NCI-H526 (cell line): ENCODE measurements around the gene ATP6V1F.

Experiments used
- DNase-seq, 2 experiments: peaks; one replicate each; lab custom pipeline; 2025; lab: John Stamatoyannopoulos, UW

The ATP6V1F gene, protein sequence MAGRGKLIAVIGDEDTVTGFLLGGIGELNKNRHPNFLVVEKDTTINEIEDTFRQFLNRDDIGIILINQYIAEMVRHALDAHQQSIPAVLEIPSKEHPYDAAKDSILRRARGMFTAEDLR

DNA sequence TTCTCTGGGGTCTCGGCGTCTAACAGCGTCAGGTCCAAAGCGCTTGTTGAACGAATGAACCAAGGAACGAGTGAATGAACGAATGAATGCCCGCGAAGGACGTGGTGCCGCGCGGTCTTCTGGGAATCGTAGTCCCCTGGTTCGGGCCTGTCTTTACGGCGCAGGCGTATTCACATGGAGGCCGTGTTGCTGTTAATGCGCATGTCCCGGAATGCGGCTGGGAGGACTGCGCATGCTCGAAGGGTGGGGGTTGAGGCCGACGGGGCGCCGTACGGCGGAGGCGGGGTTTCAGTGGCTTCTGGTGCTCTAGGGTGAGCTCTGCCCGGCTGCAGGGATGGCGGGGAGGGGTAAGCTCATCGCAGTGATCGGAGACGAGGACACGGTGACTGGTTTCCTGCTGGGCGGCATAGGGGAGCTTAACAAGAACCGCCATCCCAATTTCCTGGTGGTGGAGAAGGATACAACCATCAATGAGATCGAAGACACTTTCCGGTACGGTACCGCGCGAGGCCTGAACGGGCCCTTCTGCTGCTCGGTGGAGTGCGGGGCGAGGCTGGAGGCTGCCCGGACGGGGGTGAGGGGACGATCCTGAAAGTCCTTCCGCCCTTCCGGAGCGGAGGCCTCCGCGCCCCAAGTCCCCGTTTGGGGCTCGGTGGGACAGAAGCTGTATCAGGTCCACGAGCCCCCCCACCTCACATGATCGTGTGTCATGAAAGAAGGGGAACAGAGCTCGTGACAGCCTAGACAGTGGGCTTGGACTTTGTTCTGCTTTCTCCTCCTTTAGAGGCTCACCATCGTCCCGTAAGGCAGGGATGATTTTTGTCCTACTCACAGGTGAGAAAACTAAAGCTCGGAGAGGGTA, at the start of gene ATP6V1F:
ATP6V1F (plus strand) TSS at position 286 of the 862 bp plus-strand sequence; CDS start at position 335, 49 bp downstream.
- peak; percentile 97 to 99 for DNase-seq

DNA sequence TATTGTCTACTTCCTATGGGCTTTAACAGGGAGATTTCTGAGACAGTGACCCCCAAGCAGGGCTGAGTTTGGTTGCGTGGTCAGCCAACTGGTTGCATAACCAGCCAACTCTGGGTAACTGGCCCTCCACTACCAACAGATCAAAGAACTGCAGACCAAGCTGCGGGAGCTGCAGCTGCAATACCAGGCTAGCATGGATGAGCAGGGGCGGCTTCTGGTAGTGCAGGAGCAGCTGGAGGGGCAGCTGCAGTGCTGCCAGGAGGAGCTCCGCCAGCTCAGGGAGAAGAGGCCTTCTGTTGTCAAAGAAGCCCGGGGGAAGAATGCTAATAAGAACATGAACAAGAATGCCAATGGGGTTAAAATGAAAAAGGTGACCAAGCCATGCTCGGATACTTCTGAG, 48.2 kb upstream of the ATP6V1F start:
- no peak for DNase-seq

DNA sequence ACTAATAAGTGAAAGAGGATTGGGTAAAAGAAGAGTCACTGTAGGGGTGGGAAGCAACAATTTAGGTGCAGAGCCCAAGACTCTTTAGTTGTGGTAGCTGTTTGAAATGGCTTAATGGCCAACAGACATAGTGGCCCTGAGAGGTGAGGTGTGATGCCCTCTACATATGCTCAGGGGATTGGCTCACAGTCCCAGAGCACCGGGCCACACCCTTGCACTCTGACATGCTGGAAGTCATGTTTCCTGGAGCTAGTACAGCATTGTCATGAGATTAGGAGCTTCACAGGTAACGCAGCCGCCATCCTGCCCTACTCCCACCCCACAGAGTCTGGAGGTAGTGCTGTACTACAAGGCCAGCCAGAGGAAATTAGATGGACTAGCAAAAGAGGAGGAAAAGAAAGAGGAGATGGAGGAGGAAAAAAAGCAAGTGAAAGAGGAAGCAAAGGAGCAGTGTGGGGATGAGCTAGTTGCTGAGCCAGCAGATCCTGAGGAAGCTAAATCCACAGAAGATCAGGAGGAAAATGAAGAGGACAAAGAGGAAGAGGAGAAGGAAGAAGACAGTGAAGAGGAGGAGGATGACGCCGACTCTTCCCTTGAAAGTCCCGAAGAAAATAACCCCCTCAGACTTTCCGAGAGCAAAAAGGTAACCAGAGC, 47.2 kb upstream of the ATP6V1F start:
- no peak for DNase-seq

DNA sequence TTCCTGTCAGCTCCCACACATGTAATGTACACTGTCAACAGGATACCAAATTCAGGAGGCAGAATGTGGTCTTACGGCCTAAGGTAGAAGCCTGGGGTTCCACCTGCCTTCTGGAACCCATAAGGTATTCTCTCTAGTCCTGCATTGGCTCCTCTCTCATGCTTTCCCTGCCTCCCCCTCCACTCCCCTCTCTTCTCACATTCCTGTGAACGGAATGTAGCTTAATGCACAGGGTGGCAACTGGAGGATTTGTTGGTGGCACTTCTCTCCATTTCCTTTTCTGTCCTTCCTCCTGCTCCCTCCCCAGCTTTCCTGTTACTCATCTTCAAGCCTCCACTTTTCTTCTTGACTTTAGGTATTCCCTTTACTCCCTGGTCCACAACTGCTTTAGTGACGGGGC, 44.0 kb upstream of the ATP6V1F start:
- no peak for DNase-seq

DNA sequence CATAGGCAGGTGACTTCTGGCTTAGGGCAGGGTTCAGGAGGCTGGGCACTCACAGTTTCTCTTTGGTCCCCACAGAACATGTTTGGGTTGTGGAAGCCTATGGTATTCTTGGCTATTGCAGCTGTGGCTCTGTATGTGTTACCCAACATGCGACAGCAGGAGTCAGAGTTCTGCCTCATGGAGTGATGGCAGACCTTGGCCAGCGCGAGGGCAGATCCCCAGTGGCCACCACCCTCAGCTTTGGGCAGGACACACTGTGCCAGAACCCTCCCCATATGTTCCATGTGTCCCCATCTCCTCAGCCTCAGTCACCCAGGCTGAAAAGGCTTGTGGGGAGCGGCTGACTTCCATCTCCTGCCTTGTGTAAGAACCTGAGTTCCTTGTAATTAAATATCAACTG, 40.9 kb upstream of the ATP6V1F start:
- no peak for DNase-seq

DNA sequence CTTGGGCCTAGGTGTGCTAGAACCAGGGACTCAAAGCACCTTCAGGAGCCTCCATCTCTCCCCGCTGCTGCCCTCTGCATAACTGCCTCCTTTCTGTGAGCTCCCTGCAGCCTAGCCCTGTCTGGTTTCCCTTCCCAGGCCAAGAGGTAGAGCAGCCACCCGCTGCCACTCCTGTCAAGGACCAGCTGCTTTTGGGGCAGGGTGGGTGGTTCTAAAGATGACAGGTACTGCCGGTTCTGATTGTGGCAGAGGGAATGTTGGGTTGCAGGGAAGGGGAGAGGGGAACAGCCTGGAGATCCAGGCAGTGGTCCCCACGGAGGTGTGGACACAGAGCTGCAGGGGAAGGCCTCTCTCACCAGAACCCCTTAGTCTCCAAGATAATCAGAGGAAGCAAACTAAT, 36.1 kb upstream of the ATP6V1F start:
- DNase-seq = no peak

DNA sequence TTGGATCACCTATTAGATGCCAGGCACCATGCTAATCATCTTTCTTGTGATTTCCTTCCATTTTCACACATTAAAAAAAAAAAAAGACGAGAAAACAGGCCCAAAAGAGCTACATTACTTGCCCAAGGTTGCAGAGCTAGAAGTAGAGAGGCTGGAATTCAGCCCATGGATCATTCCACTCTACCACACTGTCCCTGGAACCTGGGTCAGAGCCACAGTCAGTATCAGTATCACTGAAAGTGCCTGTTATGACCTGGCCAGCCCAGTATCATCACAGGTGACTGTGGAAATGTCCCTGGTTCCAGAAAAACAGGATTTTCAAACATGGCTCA, 35.8 kb upstream of the ATP6V1F start:
- no peak for DNase-seq

DNA sequence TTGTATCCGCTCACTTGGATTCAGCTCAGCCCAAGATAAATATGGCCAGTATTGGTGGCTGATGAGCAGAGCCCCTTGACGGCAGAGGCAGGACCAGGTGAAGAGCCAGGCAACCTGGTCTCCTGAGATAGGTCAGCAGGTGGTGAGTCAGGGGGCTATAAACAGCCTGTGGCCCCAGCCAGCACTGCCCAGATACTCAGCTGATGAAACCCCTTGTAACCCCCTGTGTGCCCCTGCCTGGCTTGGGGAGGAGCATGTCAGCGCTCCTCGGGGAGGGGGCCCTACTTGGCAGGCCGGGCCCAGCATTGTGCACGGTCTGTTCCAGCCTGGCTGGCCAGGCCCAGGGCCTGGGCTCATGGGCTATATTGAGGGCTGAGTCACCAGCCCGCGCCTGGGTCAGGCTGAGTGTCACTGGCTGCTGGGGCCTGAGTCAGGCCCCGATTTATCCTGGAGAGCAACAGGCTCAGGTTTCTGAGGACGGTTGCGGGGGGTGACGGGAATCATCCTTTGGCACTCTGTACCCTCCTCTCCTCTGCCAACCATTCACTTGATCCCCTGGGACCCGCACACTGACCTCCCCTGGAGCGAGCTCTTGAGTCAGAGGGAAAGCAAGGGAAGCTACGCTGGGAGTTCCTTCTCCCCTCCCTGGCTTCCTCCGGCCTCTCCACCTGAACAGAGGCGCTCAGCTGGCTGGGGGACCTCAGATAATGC, 35.3 kb upstream of the ATP6V1F start:
- no peak for DNase-seq

DNA sequence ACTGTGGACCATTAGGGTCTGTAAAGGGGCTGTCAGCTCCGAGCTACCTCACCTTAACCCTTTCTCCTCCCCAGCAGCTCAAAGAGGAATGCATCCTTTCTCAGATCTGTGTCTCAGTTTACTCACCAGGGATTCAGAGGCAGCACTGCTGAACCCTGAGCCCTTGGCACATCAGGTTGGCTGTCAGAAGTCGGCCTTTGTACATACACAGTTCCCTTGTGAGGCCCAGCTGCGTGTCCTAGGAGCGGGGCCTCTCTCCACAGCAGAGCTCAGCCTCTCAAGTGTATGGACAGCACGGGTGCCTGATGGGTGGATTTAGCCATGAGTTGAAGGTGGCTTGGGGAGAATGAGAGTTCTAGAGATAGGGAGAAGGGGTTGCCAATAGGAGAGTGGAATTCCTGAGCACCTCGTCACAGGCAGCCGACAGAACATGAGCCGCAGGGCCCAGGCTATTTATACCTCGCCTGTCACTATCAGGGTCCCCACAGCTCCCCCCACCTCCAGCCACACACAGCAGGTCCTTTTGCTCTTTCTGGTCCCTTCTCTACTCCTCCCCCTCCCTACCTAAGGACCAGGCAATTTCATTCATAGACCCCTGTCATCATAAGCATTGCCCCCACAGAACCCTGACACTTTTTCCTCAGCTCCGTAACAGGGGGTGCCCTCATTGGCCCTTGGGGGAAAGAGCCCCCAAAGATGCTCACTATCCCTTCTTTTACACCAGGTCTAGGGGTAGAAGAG, 34.5 kb upstream of the ATP6V1F start:
- no peak for DNase-seq

DNA sequence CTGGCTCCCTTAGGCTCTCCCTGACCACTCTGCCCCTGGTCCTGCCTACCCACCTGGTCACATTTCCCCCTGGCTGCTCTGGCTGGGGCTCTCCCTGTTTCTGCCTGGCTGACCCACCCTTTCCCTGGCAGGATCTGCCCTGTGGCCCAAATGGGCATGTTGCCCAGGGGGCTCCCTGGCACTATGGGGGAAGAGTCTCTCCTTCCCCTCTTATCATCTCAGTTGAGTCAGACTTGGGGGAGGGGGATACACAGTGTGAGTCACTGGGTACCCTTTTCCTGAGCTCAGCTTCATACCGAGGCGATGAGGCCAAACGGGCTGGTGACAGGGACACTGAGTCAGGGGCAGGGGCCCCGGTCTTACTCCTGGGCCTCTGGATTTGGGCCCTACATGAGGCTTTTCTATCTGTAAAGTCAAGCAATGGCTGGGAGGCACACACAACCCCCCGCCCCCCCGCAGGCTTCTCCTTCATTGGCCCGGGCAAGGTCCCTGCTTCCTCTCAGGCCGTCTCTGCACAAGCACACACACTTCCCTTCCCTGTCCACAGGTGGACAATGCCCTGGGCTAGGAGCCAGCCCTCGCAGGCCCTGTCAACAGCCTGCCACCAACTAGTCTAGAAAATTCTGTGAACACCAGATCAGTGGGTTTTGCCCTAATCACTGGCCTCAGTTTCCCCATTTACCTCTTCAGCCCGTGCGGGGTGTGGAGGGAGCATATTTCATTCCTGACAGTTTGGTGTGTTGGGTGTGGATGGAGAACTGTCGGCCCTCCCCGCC, 33.1 kb upstream of the ATP6V1F start:
- DNase-seq = no peak

DNA sequence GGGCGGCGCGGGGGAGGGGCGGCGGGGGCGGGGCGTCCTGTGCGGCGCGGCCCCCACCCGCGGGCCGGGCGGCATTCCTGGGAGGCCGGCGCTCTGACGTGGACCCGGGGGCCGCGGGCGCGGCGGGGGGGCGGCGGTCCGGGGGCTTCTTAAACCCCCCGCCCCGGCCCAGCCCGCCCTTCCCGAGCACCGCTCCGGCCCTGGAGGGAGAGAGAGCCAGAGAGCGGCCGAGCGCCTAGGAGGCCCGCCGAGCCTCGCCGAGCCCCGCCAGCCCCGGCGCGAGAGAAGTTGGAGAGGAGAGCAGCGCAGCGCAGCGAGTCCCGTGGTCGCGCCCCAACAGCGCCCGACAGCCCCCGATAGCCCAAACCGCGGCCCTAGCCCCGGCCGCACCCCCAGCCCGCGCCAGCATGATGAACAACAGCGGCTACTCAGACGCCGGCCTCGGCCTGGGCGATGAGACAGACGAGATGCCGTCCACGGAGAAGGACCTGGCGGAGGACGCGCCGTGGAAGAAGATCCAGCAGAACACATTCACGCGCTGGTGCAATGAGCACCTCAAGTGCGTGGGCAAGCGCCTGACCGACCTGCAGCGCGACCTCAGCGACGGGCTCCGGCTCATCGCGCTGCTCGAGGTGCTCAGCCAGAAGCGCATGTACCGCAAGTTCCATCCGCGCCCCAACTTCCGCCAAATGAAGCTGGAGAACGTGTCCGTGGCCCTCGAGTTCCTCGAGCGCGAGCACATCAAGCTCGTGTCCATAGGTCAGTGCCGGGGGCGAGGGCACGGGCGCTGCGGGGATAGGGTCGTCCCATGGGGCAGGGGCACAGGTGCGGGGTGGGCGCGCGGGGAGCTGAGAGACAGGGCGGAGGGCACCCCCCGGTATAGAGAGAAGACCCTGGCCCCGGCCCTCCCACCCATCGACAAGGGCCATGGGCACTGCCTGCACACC, 32.2 kb upstream of the ATP6V1F start, which contains the start of gene FLNC:
FLNC (plus strand) TSS at position 176 of the 947 bp plus-strand sequence; CDS start at position 408, 232 bp downstream.
- peak in 1 of 2 experiments; percentile 64 for DNase-seq

DNA sequence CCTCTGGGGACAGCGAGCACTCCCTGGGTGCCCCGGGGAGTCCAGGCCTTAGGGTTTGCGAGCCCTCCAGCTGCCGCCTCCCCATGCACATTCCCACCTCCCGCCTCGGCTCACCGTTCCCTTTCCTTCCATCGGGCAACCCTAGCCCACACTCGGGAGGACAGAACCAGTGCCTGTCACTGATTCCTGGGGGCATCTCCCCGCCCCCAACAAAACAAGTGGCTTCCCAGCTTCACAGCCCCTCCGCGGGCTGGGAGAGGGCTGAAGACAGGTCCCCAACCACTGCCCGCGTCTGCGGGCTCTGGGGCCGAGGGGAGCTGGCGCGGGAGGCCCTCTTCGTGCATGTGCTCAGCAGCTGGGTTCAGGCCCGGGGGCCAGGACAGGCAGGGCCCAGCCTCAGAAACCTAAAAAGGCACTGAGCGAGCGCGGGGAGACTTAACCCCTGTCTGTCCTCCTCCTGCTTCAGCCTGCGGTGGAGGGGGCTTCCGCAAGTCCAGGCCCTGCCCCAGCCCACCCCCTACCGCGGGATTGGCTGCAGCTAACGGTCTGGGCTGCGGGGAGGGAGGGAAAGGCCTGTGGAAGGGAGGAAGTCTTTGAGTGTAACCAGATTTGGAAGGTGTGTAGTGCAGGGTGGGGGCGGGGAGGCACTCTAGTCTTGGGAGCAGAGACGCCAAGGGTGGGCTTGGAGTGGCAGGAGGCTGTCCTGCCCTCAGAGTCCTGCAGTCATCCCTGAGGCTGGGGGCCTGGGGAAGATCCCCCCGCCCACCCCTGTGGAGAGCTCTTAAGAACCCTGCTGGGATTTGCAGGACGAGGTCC, 31.3 kb upstream of the ATP6V1F start:
- peak in 1 of 2 experiments; percentile 37 for DNase-seq

DNA sequence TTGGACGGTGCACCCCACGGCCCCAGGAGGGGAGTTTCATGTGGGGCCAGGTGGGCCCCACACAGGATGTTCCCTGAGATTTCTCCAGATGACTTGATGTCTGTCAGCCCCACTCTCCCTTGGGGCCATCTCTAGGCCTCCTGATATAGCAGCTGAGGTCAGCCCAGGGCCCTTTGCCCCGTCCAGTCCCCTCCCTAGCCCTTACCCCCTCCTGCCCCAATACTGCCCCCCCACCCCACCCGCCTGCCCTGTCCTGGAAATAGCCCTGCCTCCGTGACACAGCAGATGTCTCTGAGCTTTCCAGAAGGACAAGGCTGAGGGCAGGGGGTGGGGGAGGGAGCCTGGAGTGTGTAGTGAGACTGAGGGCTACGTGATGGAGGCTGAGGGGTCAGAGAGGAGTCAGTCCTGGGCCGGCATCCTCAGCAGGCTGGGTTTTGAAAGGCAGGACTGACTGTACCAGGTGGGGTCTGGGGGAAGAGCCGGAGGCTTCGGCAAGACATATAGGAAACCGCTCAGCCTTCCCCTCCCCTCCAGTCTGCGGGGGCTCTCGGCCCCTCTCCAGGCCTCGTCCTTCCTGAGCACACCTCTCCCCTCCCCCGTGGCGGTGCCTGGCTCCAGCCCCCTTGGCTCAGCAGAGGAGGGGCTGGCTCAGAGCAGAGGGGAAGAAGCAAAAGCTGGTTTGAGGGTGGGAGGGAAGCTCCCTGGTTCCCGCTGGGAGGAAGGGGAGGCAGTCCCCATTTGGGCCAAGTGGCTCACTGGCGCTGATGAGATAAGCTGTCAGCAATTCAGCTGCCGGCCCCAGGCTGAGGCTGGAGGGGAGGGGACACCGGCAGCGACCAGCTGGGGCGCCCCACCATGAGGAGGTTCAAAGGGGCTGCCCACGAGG, 30.4 kb upstream of the ATP6V1F start:
- DNase-seq = no peak

DNA sequence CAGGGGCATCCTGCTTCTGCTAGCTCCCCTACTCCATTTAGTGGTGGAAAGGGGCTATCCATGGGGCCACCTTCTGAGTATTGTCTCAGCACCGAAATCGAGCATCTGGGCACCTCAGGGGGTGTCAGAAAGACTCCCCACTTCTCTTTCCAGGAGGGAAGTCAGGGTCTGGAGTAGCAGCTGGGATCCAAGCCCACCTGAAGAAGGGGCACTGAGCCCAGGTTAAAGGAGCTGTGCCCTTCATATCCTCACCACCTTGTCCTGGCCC, 29.8 kb upstream of the ATP6V1F start:
- DNase-seq = no peak

DNA sequence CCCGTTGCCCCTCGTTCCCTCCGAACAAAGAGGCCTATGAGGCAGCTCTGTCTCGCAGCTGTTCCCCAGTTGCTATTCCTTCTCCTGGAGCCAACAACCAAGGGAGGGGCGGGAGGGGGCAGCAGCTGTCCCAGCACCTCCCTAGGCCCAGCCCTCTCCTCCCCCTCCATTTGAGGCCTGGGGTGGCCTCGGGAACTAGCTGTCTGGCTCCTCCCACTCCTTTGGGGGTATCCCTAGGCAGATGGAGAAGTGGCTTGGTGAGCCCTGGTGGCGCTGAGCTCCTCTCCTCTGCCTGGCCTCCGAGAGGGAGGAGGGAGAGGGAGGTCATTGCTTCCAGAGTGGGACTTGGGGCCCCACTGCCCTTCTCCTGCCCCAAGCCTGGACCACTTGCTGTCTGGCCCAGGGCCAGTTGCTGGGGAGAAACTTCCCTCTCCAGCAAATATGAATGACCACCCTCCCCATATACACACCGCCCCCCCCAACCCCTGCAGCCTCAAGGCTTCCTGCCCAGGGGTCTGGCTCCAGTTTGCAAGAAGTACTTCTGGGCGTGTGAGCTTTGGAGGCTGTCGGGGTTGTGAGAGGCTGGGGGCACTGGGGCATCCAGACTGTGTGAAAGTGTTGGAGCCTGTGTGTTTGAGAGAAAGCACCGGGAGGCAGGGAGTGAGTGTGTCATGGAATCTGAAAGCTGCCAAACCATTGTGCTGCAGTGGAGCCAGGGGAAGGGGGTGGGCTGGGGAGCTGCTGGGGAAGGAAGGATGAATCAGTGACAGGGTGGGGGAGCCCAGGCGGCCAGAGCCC, 29.3 kb upstream of the ATP6V1F start:
- DNase-seq = no peak

DNA sequence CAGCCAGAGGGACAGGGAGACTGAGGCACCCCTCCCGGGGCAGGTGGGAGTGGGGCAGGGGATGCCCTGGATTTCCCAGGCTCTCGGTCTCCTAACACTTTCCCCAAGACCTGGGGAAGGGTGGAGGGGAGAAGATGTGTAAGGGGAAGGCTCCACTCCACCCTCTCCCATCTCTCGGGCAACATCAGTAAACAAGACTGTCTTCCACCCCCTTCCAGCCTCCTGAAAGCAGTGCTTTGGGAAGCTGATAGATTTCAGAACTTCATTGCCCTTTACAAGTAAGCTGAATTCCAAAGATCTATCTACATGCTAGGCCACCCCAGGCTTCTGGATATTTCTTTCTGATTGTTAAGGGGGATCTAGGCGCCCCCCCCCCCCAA, 28.7 kb upstream of the ATP6V1F start:
- no peak for DNase-seq

DNA sequence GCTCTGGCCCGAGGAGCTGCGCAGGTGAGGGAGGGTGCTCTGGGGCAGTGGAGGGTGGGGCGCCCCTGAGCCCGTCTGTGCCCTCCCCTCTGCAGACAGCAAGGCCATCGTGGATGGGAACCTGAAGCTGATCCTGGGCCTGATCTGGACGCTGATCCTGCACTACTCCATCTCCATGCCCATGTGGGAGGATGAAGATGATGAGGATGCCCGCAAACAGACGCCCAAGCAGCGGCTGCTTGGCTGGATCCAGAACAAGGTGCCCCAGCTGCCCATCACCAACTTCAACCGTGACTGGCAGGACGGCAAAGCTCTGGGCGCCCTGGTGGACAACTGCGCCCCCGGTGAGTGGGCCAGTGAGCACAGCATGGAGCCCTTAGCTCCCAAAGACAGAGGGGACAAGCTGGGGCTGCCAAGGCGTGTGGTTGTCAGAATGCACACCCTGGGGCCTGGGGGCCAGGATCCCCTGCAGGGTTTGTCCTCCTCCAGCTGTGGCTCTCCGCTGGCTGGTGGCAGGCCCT, 27.4 kb upstream of the ATP6V1F start:
- DNase-seq = no peak
